ENCODE results near the gene TEC.

TEC gene

GRCh38 chr4:48108309-48109073, 161.1 kb downstream of the TEC start:
- no peak for TF ChIP-seq ZNF274 (IDR thresholded peaks at IDR 0.05; ENCODE audit: low read depth, low read length)
- no peak overlapping the region for H3K4me3 ChIP-seq (ENCODE audit: low read length)

- H3K4me3 ChIP-seq (ENCODE audit: low read length), result no peak overlapping the region
These were observed 164.4 kb downstream of the TEC start for GRCh38 chr4:48105230-48105629.

GRCh38 chr4:48103483-48104139, 166.0 kb downstream of the TEC start:
- TF ChIP-seq ZNF274 (IDR thresholded peaks at IDR 0.05; ENCODE audit: low read depth, low read length), result no peak
- H3K4me3 ChIP-seq (ENCODE audit: low read length), result no peak overlapping the region

More at GRCh38 chr4:48105230-48105629, 164.4 kb downstream of the TEC start:
- TF ChIP-seq ZNF274 (IDR thresholded peaks at IDR 0.05; ENCODE audit: low read depth, low read length), result no peak

- no peak for TF ChIP-seq ZNF274 (IDR thresholded peaks at IDR 0.05; ENCODE audit: low read depth, low read length)
- H3K4me3 ChIP-seq (ENCODE audit: low read length), result no peak overlapping the region
These were observed 167.3 kb downstream of the TEC start for GRCh38 chr4:48102303-48102702.

GRCh38 chr4:48100256-48100655, 169.4 kb downstream of the TEC start:
- H3K4me3 ChIP-seq (ENCODE audit: low read length), result no peak overlapping the region
- TF ChIP-seq ZNF274 (IDR thresholded peaks at IDR 0.05; ENCODE audit: low read depth, low read length), result no peak

GRCh38 chr4:48095441-48095840, 174.2 kb downstream of the TEC start:
- no peak for TF ChIP-seq ZNF274 (IDR thresholded peaks at IDR 0.05; ENCODE audit: low read depth, low read length)
- no peak overlapping the region for H3K4me3 ChIP-seq (ENCODE audit: low read length)

- no peak overlapping the region for H3K4me3 ChIP-seq (ENCODE audit: low read length)
- no peak for TF ChIP-seq ZNF274 (IDR thresholded peaks at IDR 0.05; ENCODE audit: low read depth, low read length)
These were observed 175.6 kb downstream of the TEC start for GRCh38 chr4:48093991-48094416.

- TF ChIP-seq ZNF274 (IDR thresholded peaks at IDR 0.05; ENCODE audit: low read depth, low read length), result no peak
- H3K4me3 ChIP-seq (ENCODE audit: low read length), result no peak overlapping the region
These were observed 179.0 kb downstream of the TEC start for GRCh38 chr4:48090621-48091020.

GRCh38 chr4:48085821-48086589, 183.6 kb downstream of the TEC start:
- no peak for TF ChIP-seq ZNF274 (IDR thresholded peaks at IDR 0.05; ENCODE audit: low read depth, low read length)
- no peak overlapping the region for H3K4me3 ChIP-seq (ENCODE audit: low read length)
